IPS-NIHi11 (cell line): ENCODE measurements around the gene CUL4A.
"Not testable (repeated sequence)": the region's sequence is repeated elsewhere in the genome, so short reads cannot be mapped to it uniquely, and the experiment has no call there.

ENCODE experiments used
- DNase-seq: peaks from one replicate; pipeline ENCODE4 v3.0.0; 2012; ENCODE audit warnings: mixed read lengths, low spot score

The CUL4A gene

DNA sequence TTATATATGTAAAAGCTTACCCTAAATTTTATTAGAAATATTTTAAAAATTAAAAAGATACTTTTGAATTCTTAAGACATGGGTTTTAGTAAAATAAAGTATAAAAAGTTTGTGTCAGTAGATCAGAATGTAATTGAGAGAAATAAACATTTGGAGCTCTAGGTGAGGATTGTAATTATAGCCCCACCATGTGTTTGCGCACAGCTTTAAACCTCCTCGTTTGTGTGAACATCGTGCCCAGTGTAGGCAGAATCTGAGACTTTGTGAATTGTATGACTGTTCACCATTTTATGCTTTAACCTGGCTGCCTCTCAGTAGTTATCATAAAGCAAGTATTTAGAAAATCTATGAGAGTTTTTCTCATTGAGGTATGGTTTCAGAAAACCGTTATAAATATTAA is 29.1 kb downstream of the CUL4A start:
- DNase-seq: no peak

DNA sequence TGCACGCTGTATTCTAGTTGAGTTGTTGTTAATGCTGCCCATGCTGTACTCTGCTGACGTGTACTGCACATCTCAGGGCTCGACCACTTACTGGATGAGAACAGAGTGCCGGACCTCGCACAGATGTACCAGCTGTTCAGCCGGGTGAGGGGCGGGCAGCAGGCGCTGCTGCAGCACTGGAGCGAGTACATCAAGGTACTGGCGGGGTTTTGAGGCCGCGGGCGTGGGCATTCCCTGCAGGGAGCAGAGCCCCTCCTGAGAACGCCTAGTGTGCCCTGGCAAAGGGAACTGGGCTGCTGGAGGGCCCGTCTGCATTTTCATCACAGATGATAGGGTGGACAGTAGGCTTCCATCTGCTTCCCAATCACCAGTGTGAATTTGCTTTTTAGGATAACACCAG is 29.9 kb downstream of the CUL4A start:
- DNase-seq: no peak

DNA sequence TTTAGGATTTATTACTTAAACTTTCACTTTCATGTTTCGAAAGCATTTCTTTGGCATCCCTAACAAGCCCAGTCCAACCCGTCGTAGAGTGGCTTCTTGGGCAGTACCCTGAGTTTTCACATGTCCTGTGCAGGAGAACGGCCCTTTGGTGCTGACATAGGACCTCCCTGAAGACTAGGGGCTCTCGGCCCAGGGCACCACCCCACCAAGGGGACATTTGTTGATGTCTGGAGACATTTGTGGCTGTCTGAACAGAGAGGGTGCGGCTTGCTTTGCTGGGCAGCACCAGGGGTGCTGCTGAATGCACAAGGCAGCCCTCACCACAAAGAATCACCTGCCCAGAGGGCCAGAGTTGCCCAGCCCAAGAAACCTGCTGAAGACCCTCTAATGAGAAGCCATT is 30.6 kb downstream of the CUL4A start:
- DNase-seq: no peak

GRCh38 chr13:113241623-113242022 is 32.2 kb downstream of the CUL4A start:
- not testable (repeated sequence) for DNase-seq

DNA sequence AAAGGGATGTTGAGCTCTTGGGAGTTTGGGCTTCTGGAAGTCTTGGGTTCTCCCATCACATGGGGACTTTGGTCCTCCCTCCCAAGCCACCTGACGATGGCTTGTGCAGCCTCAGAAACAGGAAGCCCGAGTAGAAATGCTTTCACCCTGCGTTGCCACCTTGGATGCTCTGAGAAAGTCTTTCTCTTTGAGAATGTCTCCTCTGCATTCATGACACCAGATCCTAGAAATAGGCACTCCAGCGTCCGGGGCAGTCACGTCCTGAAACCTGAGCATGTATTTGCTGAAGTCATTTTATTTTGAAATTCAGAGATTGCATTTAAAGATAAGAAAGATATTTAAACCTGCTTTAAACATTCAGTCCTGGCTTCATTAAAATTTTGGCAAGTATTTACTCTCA is 34.4 kb downstream of the CUL4A start:
- DNase-seq: no peak

GRCh38 chr13:113245849-113246796 is 36.7 kb downstream of the CUL4A start:
- no peak for DNase-seq

DNA sequence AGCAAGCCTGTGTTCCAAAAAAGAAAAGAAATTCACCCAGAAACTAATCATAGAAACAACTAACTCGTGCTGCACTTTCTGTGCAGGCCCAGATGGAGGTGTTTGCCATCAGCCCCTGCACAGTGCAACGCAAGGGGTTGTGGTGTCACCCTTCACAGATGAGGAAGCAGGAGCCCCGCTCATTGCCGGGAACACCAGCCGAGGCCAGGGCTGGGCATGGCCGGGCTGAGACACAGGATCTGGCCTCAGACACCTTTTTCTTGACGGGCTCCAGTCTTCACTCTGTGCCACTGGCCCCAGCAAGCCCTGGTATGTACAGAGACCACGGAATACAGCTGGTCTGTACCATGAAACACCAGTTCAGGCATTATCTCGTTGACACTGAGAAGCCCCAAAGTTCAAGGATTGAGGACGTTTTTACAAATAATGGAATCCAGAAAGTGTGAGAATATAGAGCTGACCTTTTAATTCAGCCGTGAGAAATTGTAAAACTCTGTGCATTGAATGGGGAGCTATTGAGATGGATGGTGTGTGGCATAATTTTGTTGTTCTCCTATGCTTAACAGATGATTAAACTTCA is 43.2 kb downstream of the CUL4A start:
- DNase-seq: no peak

DNA sequence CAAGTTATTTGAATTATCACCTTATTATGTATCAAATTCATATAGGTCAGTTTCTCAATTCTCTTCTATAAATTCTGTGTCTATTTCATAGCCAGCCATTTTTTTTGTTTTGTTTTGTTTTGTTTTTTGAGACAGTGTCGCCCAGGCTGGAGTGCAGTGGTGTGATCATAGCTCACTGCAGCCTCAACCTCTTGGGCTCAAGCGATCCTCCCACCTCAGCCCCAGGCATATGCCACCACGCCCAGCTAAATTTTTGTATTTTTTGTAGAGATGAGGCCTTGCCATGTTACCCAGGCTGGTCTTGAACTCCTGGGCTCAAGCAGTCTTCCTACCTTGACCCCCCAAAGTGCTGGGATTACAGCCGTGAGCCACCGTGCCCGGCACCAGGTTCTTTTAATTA is 48.5 kb downstream of the CUL4A start:
- DNase-seq: not testable (repeated sequence)

GRCh38 chr13:113258321-113259054 is 49.1 kb downstream of the CUL4A start:
- no peak for DNase-seq

DNA sequence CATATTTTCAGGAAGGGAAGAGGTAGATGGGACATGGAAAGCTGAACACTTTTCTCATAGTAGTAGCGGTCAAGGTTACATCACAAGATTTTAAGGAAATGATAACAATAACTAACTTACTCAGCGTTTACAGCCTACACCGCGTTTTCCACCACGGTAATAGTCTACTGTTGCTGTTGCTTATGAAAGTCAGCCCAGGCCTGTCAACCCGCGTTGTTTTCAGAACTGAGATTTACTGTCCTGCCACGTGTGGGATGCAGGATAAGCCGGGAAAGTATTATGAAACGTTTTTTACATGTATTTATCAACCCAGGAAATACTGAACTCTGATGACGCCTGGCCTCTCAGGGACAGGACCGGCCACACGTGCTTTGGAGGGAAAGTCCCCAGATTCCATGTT is 51.6 kb downstream of the CUL4A start:
- DNase-seq: no peak

- not testable (repeated sequence) for DNase-seq
These were observed 53.6 kb downstream of the CUL4A start for GRCh38 chr13:113263016-113263415.

- DNase-seq: peak; percentile 20
These were observed 58.4 kb downstream of the CUL4A start for GRCh38 chr13:113267642-113268405.

DNA sequence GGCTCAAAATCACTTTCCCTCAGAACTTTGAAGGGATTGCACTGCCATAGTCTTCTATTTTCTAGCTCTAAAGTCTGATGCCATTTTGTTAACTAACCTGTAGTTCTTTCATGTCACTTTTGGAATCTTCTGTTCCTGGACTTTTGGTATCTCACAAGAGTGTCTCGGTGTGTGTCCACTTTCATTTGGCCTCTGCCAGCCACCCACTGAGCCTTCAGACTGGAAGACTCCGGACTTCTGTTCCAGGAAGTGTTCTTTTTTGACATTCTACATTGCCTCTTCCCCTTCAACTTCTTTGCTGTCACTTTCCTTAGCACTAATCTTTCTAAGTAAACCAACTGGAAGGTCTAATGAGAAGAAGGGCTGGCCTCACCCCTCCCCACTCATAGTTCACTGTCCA is 62.6 kb downstream of the CUL4A start:
- DNase-seq: no peak

DNA sequence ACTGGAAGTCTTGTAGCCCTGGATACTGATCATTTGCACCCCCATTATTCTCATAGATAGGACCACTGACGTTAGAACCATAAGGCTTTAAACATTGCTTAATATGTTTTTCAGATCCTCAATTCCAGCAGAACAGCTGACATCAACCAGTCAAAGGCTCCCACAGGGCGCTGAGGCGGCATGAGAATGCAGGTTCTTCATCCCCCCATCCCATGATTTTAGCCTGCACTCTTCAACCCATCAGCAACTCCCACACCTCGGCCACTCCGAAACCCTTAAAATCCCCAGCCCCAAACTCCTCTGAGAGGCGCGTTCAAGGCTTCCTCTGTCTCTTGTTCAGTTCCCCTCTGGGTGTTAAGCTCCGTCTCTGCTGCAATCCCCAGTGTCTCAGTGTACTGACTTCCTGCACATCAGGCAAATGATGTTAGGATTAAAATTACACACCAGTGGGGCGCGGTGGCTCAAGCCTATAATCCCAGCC is 63.3 kb downstream of the CUL4A start:
- DNase-seq: no peak

DNA sequence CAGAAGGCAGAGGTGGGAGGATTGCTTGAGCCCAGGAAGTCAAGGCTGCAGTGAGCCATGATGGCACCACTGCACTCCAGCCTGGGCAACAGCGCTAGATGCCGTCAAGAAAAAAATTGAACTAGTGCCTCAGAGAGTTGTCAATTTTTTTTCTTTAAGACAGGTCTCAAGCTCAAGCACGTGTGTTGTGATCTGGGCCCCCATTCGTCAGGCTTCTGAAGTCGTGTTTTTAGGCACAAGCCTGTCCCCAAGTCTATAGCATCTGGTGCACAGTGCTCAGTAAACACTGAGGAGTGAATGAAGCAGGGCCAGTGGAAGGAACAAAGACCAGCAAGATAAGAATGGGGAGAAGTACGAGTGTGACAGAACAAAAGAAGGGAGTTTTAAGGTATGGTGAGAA is 63.9 kb downstream of the CUL4A start:
- DNase-seq: no peak

- no peak for DNase-seq
These were observed 64.6 kb downstream of the CUL4A start for GRCh38 chr13:113273851-113274590.

GRCh38 chr13:113274721-113275120 is 65.3 kb downstream of the CUL4A start:
- DNase-seq: no peak

DNA sequence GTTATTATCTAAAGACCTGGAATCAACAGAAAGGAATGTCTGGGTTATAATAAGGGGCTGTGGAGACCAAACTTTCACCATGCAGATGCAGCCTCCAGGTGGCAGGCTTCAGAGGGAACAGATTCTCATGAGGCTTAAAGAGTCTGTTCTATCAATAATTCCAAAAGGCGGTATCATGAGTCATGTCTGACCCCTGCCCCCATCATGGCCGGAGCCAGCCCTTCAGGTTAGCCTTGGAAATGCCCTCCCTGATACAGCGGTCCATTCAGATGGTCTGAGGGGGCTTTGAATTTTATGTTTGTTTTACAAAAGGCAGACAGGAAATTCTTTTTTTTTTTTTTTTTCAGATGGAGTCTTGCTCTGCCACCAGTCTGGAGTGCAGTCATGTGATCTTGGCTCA is 66.0 kb downstream of the CUL4A start:
- peak; percentile 51 for DNase-seq

DNA sequence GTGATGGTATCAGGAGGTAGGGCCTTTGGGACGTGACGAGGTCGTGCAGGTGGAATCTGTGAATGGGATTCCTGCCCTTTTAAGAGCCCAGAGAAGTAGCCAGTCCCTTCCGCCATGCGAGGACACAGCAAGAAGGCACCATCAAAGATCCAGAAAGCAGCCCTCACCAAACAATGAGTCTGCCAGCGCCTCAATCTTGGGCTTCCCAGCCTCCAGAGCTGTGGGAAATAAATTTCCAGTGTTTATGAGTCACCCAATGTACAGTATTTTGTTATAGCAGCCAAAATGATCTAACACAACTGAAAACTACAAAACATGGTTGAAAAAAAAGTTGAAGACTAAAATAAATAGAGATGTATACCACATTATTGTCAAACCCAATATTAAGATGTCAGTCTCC is 70.7 kb downstream of the CUL4A start:
- no peak for DNase-seq

DNA sequence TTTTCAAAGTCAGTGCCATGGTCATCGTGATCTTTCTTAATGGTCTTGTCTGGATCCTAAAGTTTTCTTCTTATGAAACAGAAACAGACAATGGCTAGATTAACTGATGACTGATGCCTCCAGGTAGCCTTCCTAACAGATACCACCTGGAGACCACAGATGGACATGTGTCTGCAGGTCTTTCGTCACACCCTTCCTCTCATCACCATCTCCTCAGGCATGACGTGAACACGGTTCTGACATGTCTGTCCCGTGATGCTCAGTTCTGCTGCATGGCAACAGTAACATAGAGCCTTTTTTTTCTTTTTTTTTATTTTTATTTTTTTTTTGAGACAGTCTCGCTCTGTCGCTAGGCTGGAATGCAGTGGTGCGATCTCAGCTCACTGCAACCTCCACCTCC is 74.5 kb downstream of the CUL4A start:
- DNase-seq: no peak

GRCh38 chr13:113288880-113289279 is 79.5 kb downstream of the CUL4A start:
- no peak for DNase-seq
